CMK (cell line): ENCODE results near the gene SLC35F3.
"Not testable (repeated sequence)": the region's sequence is repeated elsewhere in the genome, so short reads cannot be mapped to it uniquely, and the experiment has no call there.

Experiments used
- DNase-seq: peaks from one replicate; pipeline ENCODE4 v3.0.0-alpha.2; 2010; ENCODE audit warnings: low read depth

SLC35F3 gene

GRCh38 chr1:234289538-234290305, 385.2 kb downstream of the SLC35F3 start:
- DNase-seq = no peak

- DNase-seq = no peak
Observed at GRCh38 chr1:234292011-234292410, 387.5 kb downstream of the SLC35F3 start.

GRCh38 chr1:234292548-234292947, 388.1 kb downstream of the SLC35F3 start:
- no peak for DNase-seq

GRCh38 chr1:234294109-234294817, 389.8 kb downstream of the SLC35F3 start:
- DNase-seq = no peak

- DNase-seq = no peak
Observed at GRCh38 chr1:234295068-234295467, 390.6 kb downstream of the SLC35F3 start.

- DNase-seq = no peak
Observed at GRCh38 chr1:234295626-234296025, 391.1 kb downstream of the SLC35F3 start.

- no peak for DNase-seq
Observed at GRCh38 chr1:234296496-234296895, 392.0 kb downstream of the SLC35F3 start.

- DNase-seq = no peak
Observed at GRCh38 chr1:234297668-234298067, 393.2 kb downstream of the SLC35F3 start.

GRCh38 chr1:234300096-234300495, 395.6 kb downstream of the SLC35F3 start:
- DNase-seq = no peak

- not testable (repeated sequence) for DNase-seq
Observed at GRCh38 chr1:234301663-234302062, 397.2 kb downstream of the SLC35F3 start.

GRCh38 chr1:234302354-234302962, 398.0 kb downstream of the SLC35F3 start:
- no peak for DNase-seq

GRCh38 chr1:234303231-234303630, 398.8 kb downstream of the SLC35F3 start:
- DNase-seq = no peak

- DNase-seq = no peak
Observed at GRCh38 chr1:234307726-234308125, 403.2 kb downstream of the SLC35F3 start.

- DNase-seq = no peak
Observed at GRCh38 chr1:234309243-234309597, 404.7 kb downstream of the SLC35F3 start.

- DNase-seq = peak; percentile 26
Observed at GRCh38 chr1:234309598-234310459, 405.4 kb downstream of the SLC35F3 start.

GRCh38 chr1:234310460-234310817, 406.0 kb downstream of the SLC35F3 start:
- DNase-seq = no peak

GRCh38 chr1:234311414-234311813, 406.9 kb downstream of the SLC35F3 start:
- no peak for DNase-seq

- DNase-seq = no peak
Observed at GRCh38 chr1:234313171-234313570, 408.7 kb downstream of the SLC35F3 start.

GRCh38 chr1:234315091-234315541, 410.6 kb downstream of the SLC35F3 start:
- DNase-seq = no peak

- no peak for DNase-seq
Observed at GRCh38 chr1:234315588-234315987, 411.1 kb downstream of the SLC35F3 start.

GRCh38 chr1:234316486-234316885, 412.0 kb downstream of the SLC35F3 start:
- no peak for DNase-seq

GRCh38 chr1:234316937-234317336, 412.5 kb downstream of the SLC35F3 start:
- DNase-seq = no peak
